B cell (primary cell): ENCODE data around the gene NEK11. TPM values are rescaled to one million over a fixed set of nuclear protein-coding genes. Genes with fewer than 3 reads are reported as not detected.

Experiments used
- ATAC-seq: fragments of 200-7000 bp; cut with Tn5 transposase; one replicate; pipeline ENCODE4 v1.10.0; 2021; ENCODE audit warnings: low read depth, mild to moderate bottlenecking, moderate number of reproducible peaks, moderate library complexity
- CTCF ChIA-PET: fragments of 350-600 bp; sonication (Branson Sonifier 250); formaldehyde crosslinking; loops from one replicate; lab custom pipeline; 2021; ENCODE audit warnings: antibody characterized with exemption, inconsistent platforms; lab: Charles Lee
- POLR2A ChIA-PET: fragments of 350-600 bp; sonication (Branson Sonifier 250); formaldehyde crosslinking; loops from one replicate; lab custom pipeline; 2021; ENCODE audit warnings: antibody characterized with exemption; lab: Charles Lee
- DNase-seq: peaks from one replicate; pipeline ENCODE4 v3.0.0; 2013
- H2AFZ ChIP-seq: 2 replicates; pipeline ENCODE4 v1.6.1; 2012; ENCODE audit warnings: mild to moderate bottlenecking, low read depth, low read length; ENCODE audit not compliant: insufficient read depth, poor library complexity, severe bottlenecking
- H3K27ac ChIP-seq, 2 donors: 1 replicate in 1 of 2; 2 replicates in 1 of 2; pipeline ENCODE4 v1.5.1; 2012 to 2013; ENCODE audit warnings: low read length in 2 of 2, mild to moderate bottlenecking in 2 of 2, moderate library complexity in 1 of 2
- H3K27me3 ChIP-seq, 4 experiments: fragments of 200-600 bp in 1 of 4; sonication (generic) in 1 of 4; replicated peaks in 1 of 4; 1 replicate in 2 of 4; 2 replicates in 2 of 4; pipeline versions ENCODE4 v1.6.1 to v1.7.0; 2013 to 2016; ENCODE audit warnings: low read length in 3 of 4, mild to moderate bottlenecking in 2 of 4, mixed read lengths in 1 of 4, moderate library complexity in 1 of 4; ENCODE audit not compliant: insufficient read depth in 4 of 4, control insufficient read depth in 3 of 4; ENCODE audit errors: control extremely low read depth in 1 of 4
- H3K36me3 ChIP-seq, 2 experiments: replicated peaks in 1 of 2; 1 replicate in 1 of 2; 2 replicates in 1 of 2; pipeline versions ENCODE4 v1.6.1 to v1.7.1; 2013; ENCODE audit warnings: low read length in 1 of 2; ENCODE audit not compliant: insufficient read depth in 2 of 2, control insufficient read depth in 1 of 2; ENCODE audit errors: control extremely low read depth in 1 of 2, extremely low read depth in 1 of 2
- H3K4me1 ChIP-seq, 2 donors: fragments of 200-600 bp in 1 of 2; sonication (generic) in 1 of 2; 1 replicate in 1 of 2; 2 replicates in 1 of 2; pipeline versions ENCODE4 v1.5.1 to v1.6.1; 2013 to 2017; ENCODE audit warnings: low read length in 2 of 2; ENCODE audit not compliant: control insufficient read depth in 2 of 2, insufficient read depth in 2 of 2
- H3K4me2 ChIP-seq: replicated peaks from 2 replicates; pipeline ENCODE3; 2012; ENCODE audit warnings: mild to moderate bottlenecking, low read depth, low read length; ENCODE audit not compliant: poor library complexity, severe bottlenecking
- H3K4me3 ChIP-seq, 5 experiments: fragments of 200-600 bp in 1 of 5; sonication (generic) in 1 of 5; 1 replicate in 3 of 5; 2 replicates in 2 of 5; pipeline versions ENCODE4 v1.5.1 to v1.7.0; 2011 to 2016; ENCODE audit warnings: low read length in 4 of 5, mild to moderate bottlenecking in 4 of 5, low read depth in 2 of 5, control low read depth in 1 of 5, moderate library complexity in 1 of 5; ENCODE audit not compliant: insufficient read depth in 1 of 5; ENCODE audit errors: control extremely low read depth in 1 of 5, extremely low read depth in 1 of 5
- H3K79me2 ChIP-seq: fragments of 200-600 bp; sonication (generic); one replicate; pipeline ENCODE4 v1.6.0; 2016; ENCODE audit warnings: low read length; ENCODE audit not compliant: control insufficient read depth, insufficient read depth
- H3K9ac ChIP-seq: fragments of 200-600 bp; sonication (generic); 2 replicates; pipeline ENCODE4 v1.6.1; 2017; ENCODE audit warnings: mild to moderate bottlenecking, low read length, moderate library complexity
- H3K9me3 ChIP-seq, 3 donors: one replicate each; pipeline versions ENCODE4 v1.6.1 to v1.7.1; 2013; ENCODE audit warnings: low read length in 2 of 3; ENCODE audit not compliant: control insufficient read depth in 2 of 3, insufficient read depth in 1 of 3; ENCODE audit errors: control extremely low read depth in 1 of 3
- H4K20me1 ChIP-seq: 2 replicates; pipeline ENCODE4 v1.6.0; 2012; ENCODE audit warnings: mild to moderate bottlenecking, low read length; ENCODE audit not compliant: insufficient read depth, control insufficient read depth, poor library complexity, severe bottlenecking
- H3K27ac Mint-ChIP-seq: one replicate; pipeline ENCODE4 v1.8.0; 2021; ENCODE audit warnings: mixed read lengths
- H3K27me3 Mint-ChIP-seq: one replicate; pipeline ENCODE4 v1.8.0; 2021; ENCODE audit warnings: mixed read lengths
- H3K4me1 Mint-ChIP-seq: one replicate; pipeline ENCODE4 v1.8.0; 2021; ENCODE audit warnings: mixed read lengths
- H3K4me3 Mint-ChIP-seq: one replicate; pipeline ENCODE4 v1.8.0; 2021; ENCODE audit warnings: mixed read lengths
- H3K9me3 Mint-ChIP-seq: one replicate; pipeline ENCODE4 v1.8.0; 2022; ENCODE audit warnings: mixed read lengths; ENCODE audit not compliant: insufficient read depth
- EZH2 ChIP-seq: IDR thresholded peaks from 2 replicates; pipeline ENCODE4 v1.6.1; 2012; ENCODE audit warnings: borderline replicate concordance, low read depth, mild to moderate bottlenecking, moderate library complexity, low read length; ENCODE audit not compliant: insufficient read depth, poor library complexity, severe bottlenecking
- WGBS: methylation state at CpG from one replicate; pipeline ENCODE4 v1.1.5; 2013; ENCODE audit warnings: missing lambda C conversion rate; ENCODE audit not compliant: insufficient coverage; 5-methylcytosine and 5-hydroxymethylcytosine counted together
- intact Hi-C: fragments of 100-400 bp; cut with micrococcal nuclease; formaldehyde crosslinking; loops from one replicate; pipeline ENCODE4 v1.10.0; 2022
- polyA plus RNA-seq: library from polyadenylated mRNA; depleted of rRNA; stranded (reverse); fragments of >200 nt; gene quantifications from 2 replicates; pipeline ENCODE4 v1.2.3, GENCODE V29; 2012
- total RNA-seq, 2 donors: library from RNA; stranded (reverse); fragments of 120-200 nt in 1 of 2; gene quantifications; 1 replicate in 1 of 2; 2 replicates in 1 of 2; pipeline versions ENCODE4 v1.2.3 to v1.2.4, GENCODE V29; 2013 to 2022
- TF ChIP-seq, protein P1 (sequence below): fragments of 200-600 bp; IDR thresholded peaks from one replicate; pipeline ENCODE4 v1.8.0; 2022; ENCODE audit warnings: antibody characterized with exemption, mild to moderate bottlenecking

The NEK11 gene
- total and polyA plus RNA-seq, 2 donors (not counting 1 experiment from before 2014, with no cell fraction given), result 1.00 to 7.7 TPM

DNA sequence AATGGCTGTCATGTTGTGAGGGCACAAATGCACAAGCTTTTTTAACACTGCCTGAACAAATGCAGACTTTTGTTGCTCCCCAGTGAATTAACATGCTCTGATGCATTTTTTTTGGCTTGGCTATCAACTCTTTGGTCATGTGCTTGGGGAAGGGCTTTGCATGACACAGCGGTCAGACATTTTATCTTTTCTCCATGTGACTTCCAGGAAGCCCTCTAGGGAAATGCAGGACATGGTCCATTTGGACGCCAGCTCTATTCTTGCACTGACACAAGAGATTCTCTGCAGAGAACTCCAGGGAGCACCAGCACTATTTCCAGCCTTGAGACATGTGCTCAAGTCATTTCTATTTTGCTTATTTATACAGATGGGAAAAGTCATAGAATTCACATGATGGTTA lies 46.2 kb downstream of the NEK11 start:
- CTCF ChIA-PET, result no interaction called here
- H3K27ac Mint-ChIP-seq, result no peak overlapping the region
- no peaks in the 10 kb centered on the region for H3K4me1 Mint-ChIP-seq
- intact Hi-C loops, result no loop called here
- no peaks in the 10 kb centered on the region for H3K9me3 Mint-ChIP-seq
- Histone ChIP-seq H3K27me3 (peaks cover 0 to 3% (median 0%) of the 10 kb centered on the region in 4 experiments), H3K4me1 (no peaks in the 10 kb centered on the region), H3K4me3 (no peak overlapping the region), H3K4me2 (no peak overlapping the region), H3K27ac (no peak overlapping the region), H2AFZ (no peak overlapping the region), H3K9me3 (no peaks in the 10 kb centered on the region), H4K20me1 (no peaks in the 10 kb centered on the region), H3K9ac (no peak overlapping the region), H3K36me3 (no peaks in the 10 kb centered on the region), H3K79me2 (no peaks in the 10 kb centered on the region)
- 77% methylated on average over 2 of the region's 2 CpGs for WGBS
- ATAC-seq (no peak), DNase-seq (no peak)
- TF ChIP-seq, protein P1, sequence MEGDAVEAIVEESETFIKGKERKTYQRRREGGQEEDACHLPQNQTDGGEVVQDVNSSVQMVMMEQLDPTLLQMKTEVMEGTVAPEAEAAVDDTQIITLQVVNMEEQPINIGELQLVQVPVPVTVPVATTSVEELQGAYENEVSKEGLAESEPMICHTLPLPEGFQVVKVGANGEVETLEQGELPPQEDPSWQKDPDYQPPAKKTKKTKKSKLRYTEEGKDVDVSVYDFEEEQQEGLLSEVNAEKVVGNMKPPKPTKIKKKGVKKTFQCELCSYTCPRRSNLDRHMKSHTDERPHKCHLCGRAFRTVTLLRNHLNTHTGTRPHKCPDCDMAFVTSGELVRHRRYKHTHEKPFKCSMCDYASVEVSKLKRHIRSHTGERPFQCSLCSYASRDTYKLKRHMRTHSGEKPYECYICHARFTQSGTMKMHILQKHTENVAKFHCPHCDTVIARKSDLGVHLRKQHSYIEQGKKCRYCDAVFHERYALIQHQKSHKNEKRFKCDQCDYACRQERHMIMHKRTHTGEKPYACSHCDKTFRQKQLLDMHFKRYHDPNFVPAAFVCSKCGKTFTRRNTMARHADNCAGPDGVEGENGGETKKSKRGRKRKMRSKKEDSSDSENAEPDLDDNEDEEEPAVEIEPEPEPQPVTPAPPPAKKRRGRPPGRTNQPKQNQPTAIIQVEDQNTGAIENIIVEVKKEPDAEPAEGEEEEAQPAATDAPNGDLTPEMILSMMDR, result no peak
- no peak for TF ChIP-seq EZH2
- peaks cover 5% of the 10 kb centered on the region for H3K27me3 Mint-ChIP-seq
- H3K4me3 Mint-ChIP-seq, result no peak overlapping the region
- POLR2A ChIA-PET, result no interaction called here

DNA sequence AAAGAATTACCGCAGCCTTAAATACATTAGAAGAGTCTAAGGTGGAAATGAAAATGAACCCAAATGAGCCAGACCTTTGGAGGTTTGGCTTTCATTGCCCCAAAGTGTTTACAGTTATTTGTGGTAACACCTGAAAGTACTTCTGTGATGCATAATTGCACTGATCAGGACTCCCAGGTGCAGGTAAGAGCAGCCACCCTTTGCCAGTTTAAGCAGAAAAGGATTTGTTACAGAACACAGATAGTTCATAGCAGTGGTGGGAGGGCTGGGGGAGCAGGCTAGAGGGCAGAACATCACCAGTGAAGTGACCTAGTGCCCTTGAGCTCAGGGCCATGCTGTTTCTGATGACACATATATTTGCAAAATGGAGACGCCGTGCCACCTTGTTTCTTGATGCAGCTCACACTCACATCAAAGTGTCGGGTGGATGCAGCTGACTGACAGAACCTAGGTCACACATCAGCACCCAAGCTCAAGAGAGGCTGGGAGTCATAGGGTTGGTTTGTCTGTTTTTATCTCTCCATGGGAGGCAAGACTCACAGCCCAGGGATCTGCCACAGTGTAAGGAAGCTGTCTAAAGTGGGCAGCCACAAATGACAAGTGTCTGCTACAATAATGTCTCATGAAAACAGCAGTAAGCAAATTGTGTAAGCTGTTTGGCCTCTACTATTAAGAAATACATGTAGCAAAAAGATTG lies 49.1 kb downstream of the NEK11 start:
- ATAC-seq (no peak), DNase-seq (no peak)
- H3K4me1 ChIP-seq, result no peaks in the 10 kb centered on the region
- no peaks in the 10 kb centered on the region for H3K9me3 ChIP-seq
- H3K79me2 ChIP-seq, result no peaks in the 10 kb centered on the region
- intact Hi-C loops, result no loop called here
- H2AFZ ChIP-seq, result no peak overlapping the region
- POLR2A ChIA-PET, result no interaction called here
- Mint-ChIP-seq H3K4me3 (no peak overlapping the region), H3K27ac (no peak overlapping the region), H3K4me1 (no peaks in the 10 kb centered on the region), H3K9me3 (no peaks in the 10 kb centered on the region), H3K27me3 (peaks cover 5% of the 10 kb centered on the region)
- no CpG with 5 or more reads among the region's 4 CpGs for WGBS
- H3K4me2 ChIP-seq, result no peak overlapping the region
- TF ChIP-seq, protein P1, result no peak
- no peak for TF ChIP-seq EZH2
- no peak overlapping the region for H3K27ac ChIP-seq
- no peaks in the 10 kb centered on the region for H4K20me1 ChIP-seq
- H3K36me3 ChIP-seq, result no peaks in the 10 kb centered on the region
- no peak overlapping the region for H3K9ac ChIP-seq
- H3K27me3 ChIP-seq, result peaks cover 0 to 3% (median 0%) of the 10 kb centered on the region in 4 experiments
- no peak overlapping the region for H3K4me3 ChIP-seq
- CTCF ChIA-PET, result no interaction called here
